ENCODE results near the gene PGA5. TPM values are rescaled to one million over a fixed set of nuclear protein-coding genes. Genes with fewer than 3 reads are reported as not detected.
"Not testable (repeated sequence)": the region's sequence is repeated elsewhere in the genome, so short reads cannot be mapped to it uniquely, and the experiment has no call there.

PGA5 gene
- total RNA-seq, 1 donor: not detected

DNA sequence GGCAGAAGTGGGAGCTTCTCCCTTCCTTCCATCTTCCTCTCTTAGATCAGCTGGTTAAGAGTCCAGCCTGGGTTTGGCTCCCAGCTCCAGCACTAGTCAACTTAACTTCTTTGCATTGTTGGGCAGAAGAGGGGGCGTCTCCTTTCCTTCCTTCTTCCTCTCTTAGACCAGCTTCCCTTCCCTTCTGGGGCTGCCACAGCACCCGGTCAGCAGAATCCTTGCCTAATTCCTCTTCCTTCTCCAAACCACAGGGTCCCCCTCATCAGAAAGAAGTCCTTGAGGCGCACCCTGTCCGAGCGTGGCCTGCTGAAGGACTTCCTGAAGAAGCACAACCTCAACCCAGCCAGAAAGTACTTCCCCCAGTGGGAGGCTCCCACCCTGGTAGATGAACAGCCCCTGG lies 18.3 kb upstream of the PGA5 start:
- not testable (repeated sequence) for H3K79me2 ChIP-seq (ENCODE audit: insufficient read depth, low read length); H3K36me3 ChIP-seq (ENCODE audit: insufficient read depth, low read length); H4K20me1 ChIP-seq (ENCODE audit: insufficient read depth, low read length); DNase-seq (ENCODE audit: insufficient read length, low spot score, missing footprints); H3K4me2 ChIP-seq (ENCODE audit: insufficient read depth, low read length); H3K9me3 ChIP-seq (ENCODE audit: low read depth, low read length); H3K4me1 ChIP-seq (ENCODE audit: insufficient read depth, low read length); H3K4me3 ChIP-seq (ENCODE audit: insufficient read depth, low read length); H3K27ac ChIP-seq (ENCODE audit: low read depth, low read length); H2AFZ ChIP-seq (ENCODE audit: low read length); H3K27me3 ChIP-seq (ENCODE audit: insufficient read depth, low read length)

DNA sequence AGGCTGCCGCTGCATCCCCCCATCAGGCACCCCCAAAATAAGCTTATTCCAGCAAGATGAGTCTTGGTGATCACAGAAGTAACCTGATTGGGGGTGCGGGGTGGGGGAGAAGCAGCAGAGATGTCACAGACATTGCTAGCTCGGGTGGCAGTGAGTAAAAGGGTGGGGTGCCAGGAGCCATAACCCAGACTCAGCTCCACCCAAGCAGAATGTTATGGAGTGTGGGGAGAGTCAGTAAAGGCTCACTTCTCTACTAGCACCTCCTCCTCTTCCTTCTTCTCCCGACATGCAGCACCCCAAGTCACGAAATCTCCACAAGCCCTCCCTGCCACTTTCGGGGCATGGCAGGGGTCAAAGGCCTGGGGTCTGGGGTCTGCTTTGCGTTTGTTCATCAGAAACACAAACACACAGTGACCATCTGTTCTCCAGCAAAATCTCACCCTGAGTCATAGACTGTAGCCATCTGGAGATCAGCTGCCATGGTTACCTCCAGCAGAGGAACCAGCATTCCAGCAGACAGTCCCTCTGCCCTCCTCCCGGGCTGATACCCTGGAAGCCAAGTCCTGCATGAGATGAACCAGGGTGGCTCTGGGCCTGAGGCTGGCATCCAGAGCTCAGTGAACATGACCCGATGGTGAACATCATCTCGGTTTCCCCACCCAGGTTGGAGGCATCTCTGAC lies 14.4 kb upstream of the PGA5 start:
- not testable (repeated sequence) for H3K4me2 ChIP-seq (ENCODE audit: insufficient read depth, low read length); H3K27me3 ChIP-seq (ENCODE audit: insufficient read depth, low read length); H3K9me3 ChIP-seq (ENCODE audit: low read depth, low read length); H3K4me3 ChIP-seq (ENCODE audit: insufficient read depth, low read length); H3K4me1 ChIP-seq (ENCODE audit: insufficient read depth, low read length); H3K79me2 ChIP-seq (ENCODE audit: insufficient read depth, low read length); H2AFZ ChIP-seq (ENCODE audit: low read length); DNase-seq (ENCODE audit: insufficient read length, low spot score, missing footprints); H3K36me3 ChIP-seq (ENCODE audit: insufficient read depth, low read length); H3K27ac ChIP-seq (ENCODE audit: low read depth, low read length); H4K20me1 ChIP-seq (ENCODE audit: insufficient read depth, low read length)

GRCh38 chr11:61229458-61229857 lies 11.5 kb upstream of the PGA5 start:
- not testable (repeated sequence) for H2AFZ ChIP-seq (ENCODE audit: low read length); H3K9me3 ChIP-seq (ENCODE audit: low read depth, low read length); H3K4me1 ChIP-seq (ENCODE audit: insufficient read depth, low read length); H3K79me2 ChIP-seq (ENCODE audit: insufficient read depth, low read length); H4K20me1 ChIP-seq (ENCODE audit: insufficient read depth, low read length); H3K27ac ChIP-seq (ENCODE audit: low read depth, low read length); H3K4me2 ChIP-seq (ENCODE audit: insufficient read depth, low read length); H3K36me3 ChIP-seq (ENCODE audit: insufficient read depth, low read length); H3K27me3 ChIP-seq (ENCODE audit: insufficient read depth, low read length); H3K4me3 ChIP-seq (ENCODE audit: insufficient read depth, low read length); DNase-seq (ENCODE audit: insufficient read length, low spot score, missing footprints)

GRCh38 chr11:61231033-61231432 lies 9.9 kb upstream of the PGA5 start:
- not testable (repeated sequence) for H3K27ac ChIP-seq (ENCODE audit: low read depth, low read length); DNase-seq (ENCODE audit: insufficient read length, low spot score, missing footprints); H3K79me2 ChIP-seq (ENCODE audit: insufficient read depth, low read length); H4K20me1 ChIP-seq (ENCODE audit: insufficient read depth, low read length); H3K4me1 ChIP-seq (ENCODE audit: insufficient read depth, low read length); H3K4me3 ChIP-seq (ENCODE audit: insufficient read depth, low read length); H2AFZ ChIP-seq (ENCODE audit: low read length); H3K36me3 ChIP-seq (ENCODE audit: insufficient read depth, low read length); H3K9me3 ChIP-seq (ENCODE audit: low read depth, low read length); H3K4me2 ChIP-seq (ENCODE audit: insufficient read depth, low read length); H3K27me3 ChIP-seq (ENCODE audit: insufficient read depth, low read length)

DNA sequence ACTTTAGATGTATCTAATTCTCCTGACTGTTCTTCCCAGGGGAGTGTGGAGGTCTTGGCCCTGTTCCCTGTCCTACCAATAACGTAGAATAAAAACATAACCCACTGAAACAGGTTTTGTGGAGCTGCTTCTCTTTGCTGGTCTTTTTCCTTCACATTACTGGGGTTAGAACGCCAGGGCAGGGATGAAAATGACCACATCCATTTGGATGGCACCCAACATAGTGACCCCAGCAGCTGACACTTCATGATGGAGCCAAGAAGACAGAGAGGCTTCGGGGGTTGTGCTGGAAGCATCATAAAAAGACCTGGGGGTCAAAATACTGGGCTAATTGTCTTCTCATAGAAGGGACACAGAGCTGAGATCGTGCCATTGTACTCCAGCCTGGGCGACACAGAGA lies 9.4 kb upstream of the PGA5 start:
- not testable (repeated sequence) for H2AFZ ChIP-seq (ENCODE audit: low read length); H3K4me2 ChIP-seq (ENCODE audit: insufficient read depth, low read length); H3K36me3 ChIP-seq (ENCODE audit: insufficient read depth, low read length); H3K4me1 ChIP-seq (ENCODE audit: insufficient read depth, low read length); H4K20me1 ChIP-seq (ENCODE audit: insufficient read depth, low read length); H3K4me3 ChIP-seq (ENCODE audit: insufficient read depth, low read length); DNase-seq (ENCODE audit: insufficient read length, low spot score, missing footprints); H3K9me3 ChIP-seq (ENCODE audit: low read depth, low read length); H3K27me3 ChIP-seq (ENCODE audit: insufficient read depth, low read length); H3K27ac ChIP-seq (ENCODE audit: low read depth, low read length); H3K79me2 ChIP-seq (ENCODE audit: insufficient read depth, low read length)

DNA sequence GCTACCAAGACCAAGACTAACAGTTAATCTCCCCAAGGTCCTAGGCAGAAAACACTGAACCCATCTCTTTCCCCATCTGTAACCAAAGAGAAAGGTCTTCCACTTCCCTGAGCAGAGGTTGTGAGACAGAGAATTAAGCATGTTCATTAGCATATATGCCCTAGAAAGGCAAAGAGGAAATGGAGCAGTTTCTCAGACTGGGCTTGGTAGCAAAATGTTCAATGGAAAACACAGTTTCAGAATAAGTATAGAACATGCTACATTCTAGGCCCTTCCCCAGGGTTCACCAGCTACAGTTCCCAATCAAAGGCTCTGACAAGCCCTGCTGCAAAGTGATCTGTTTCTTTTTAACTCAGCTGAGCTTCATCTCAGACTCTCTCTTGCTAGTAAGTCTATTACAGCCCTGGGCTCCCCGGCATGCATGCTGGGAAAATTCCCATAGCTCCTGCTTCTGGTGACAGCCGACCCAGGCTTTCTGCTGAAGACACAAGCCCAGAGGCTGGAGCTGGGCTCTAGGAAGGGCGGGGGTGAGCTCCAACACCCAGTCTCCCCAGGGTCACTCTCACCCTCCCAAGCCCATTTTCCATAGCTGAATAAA lies 8.3 kb upstream of the PGA5 start:
- H3K36me3 ChIP-seq (ENCODE audit: insufficient read depth, low read length); H4K20me1 ChIP-seq (ENCODE audit: insufficient read depth, low read length); H3K27ac ChIP-seq (ENCODE audit: low read depth, low read length); H3K4me3 ChIP-seq (ENCODE audit: insufficient read depth, low read length); H3K79me2 ChIP-seq (ENCODE audit: insufficient read depth, low read length); H3K4me2 ChIP-seq (ENCODE audit: insufficient read depth, low read length); H3K9me3 ChIP-seq (ENCODE audit: low read depth, low read length); H2AFZ ChIP-seq (ENCODE audit: low read length); H3K4me1 ChIP-seq (ENCODE audit: insufficient read depth, low read length); H3K27me3 ChIP-seq (ENCODE audit: insufficient read depth, low read length); DNase-seq (ENCODE audit: insufficient read length, low spot score, missing footprints): not testable (repeated sequence)

- not testable (repeated sequence) for H3K4me3 ChIP-seq (ENCODE audit: insufficient read depth, low read length); H3K79me2 ChIP-seq (ENCODE audit: insufficient read depth, low read length); H4K20me1 ChIP-seq (ENCODE audit: insufficient read depth, low read length); H2AFZ ChIP-seq (ENCODE audit: low read length); H3K4me2 ChIP-seq (ENCODE audit: insufficient read depth, low read length); DNase-seq (ENCODE audit: insufficient read length, low spot score, missing footprints); H3K9me3 ChIP-seq (ENCODE audit: low read depth, low read length); H3K4me1 ChIP-seq (ENCODE audit: insufficient read depth, low read length); H3K27ac ChIP-seq (ENCODE audit: low read depth, low read length); H3K27me3 ChIP-seq (ENCODE audit: insufficient read depth, low read length); H3K36me3 ChIP-seq (ENCODE audit: insufficient read depth, low read length)
Measured at GRCh38 chr11:61237130-61237529, 3.8 kb upstream of the PGA5 start.

DNA sequence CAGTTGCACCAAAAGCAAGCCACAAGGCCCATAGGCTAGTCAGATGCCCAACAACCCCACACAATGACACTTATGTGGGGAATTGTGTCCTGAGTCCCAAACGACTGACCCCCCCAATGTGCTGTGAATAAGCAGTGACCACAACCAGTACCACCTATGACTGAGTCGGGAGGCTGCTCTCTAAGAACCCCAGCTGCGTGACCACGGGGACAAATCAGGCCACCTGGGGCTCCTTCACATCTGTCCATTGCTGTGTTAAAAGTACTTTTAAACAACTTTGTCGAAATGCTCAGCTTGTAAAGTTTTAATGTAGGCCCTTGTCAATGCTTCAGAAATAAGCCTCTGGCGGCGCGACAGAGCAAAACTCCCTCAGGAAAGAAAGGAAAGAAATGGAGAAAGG lies 687 bp upstream of the PGA5 start:
- not testable (repeated sequence) for H2AFZ ChIP-seq (ENCODE audit: low read length); H4K20me1 ChIP-seq (ENCODE audit: insufficient read depth, low read length); H3K79me2 ChIP-seq (ENCODE audit: insufficient read depth, low read length); H3K27ac ChIP-seq (ENCODE audit: low read depth, low read length); H3K4me2 ChIP-seq (ENCODE audit: insufficient read depth, low read length); H3K27me3 ChIP-seq (ENCODE audit: insufficient read depth, low read length); H3K4me1 ChIP-seq (ENCODE audit: insufficient read depth, low read length); H3K4me3 ChIP-seq (ENCODE audit: insufficient read depth, low read length); DNase-seq (ENCODE audit: insufficient read length, low spot score, missing footprints); H3K9me3 ChIP-seq (ENCODE audit: low read depth, low read length); H3K36me3 ChIP-seq (ENCODE audit: insufficient read depth, low read length)

GRCh38 chr11:61241526-61241925 lies 551 bp downstream of the PGA5 start:
- H4K20me1 ChIP-seq (ENCODE audit: insufficient read depth, low read length); H3K27me3 ChIP-seq (ENCODE audit: insufficient read depth, low read length); H3K9me3 ChIP-seq (ENCODE audit: low read depth, low read length); H3K36me3 ChIP-seq (ENCODE audit: insufficient read depth, low read length); H3K79me2 ChIP-seq (ENCODE audit: insufficient read depth, low read length); H2AFZ ChIP-seq (ENCODE audit: low read length); DNase-seq (ENCODE audit: insufficient read length, low spot score, missing footprints); H3K4me3 ChIP-seq (ENCODE audit: insufficient read depth, low read length); H3K27ac ChIP-seq (ENCODE audit: low read depth, low read length); H3K4me1 ChIP-seq (ENCODE audit: insufficient read depth, low read length); H3K4me2 ChIP-seq (ENCODE audit: insufficient read depth, low read length): not testable (repeated sequence)

Measured in osteoblast (primary cell).